ENCODE data around the gene TMEM175.

- TF ChIP-seq CTCF (IDR thresholded peaks at IDR 0.05) = no peak
- TF ChIP-seq POLR2AphosphoS5 (IDR thresholded peaks at IDR 0.05) = no peak
- TF ChIP-seq POLR2A (IDR thresholded peaks at IDR 0.05) = no peak
Observed at GRCh38 chr4:972651-973424, 40.6 kb downstream of the TMEM175 start.
